Subcutaneous adipose tissue (tissue), 4 donors: ENCODE results near the gene KCNH4. TPM values are rescaled to one million over a fixed set of nuclear protein-coding genes. Genes with fewer than 3 reads are reported as not detected.

Source experiments
- CTCF ChIP-seq: fragments of 450-650 bp; IDR thresholded peaks from one replicate; pipeline ENCODE4 v1.5.1; 2016; ENCODE audit warnings: low read depth, mild to moderate bottlenecking, control low read depth, antibody characterized with exemption, moderate library complexity
- total RNA-seq, 4 donors: library from RNA; depleted of rRNA; stranded (reverse); fragments of >200 nt; gene quantifications; one replicate each; pipeline ENCODE4 v1.1.0, GENCODE V29; 2016

KCNH4 gene
- total RNA-seq, 4 donors from 2014 or later: 0.16 to 0.34 (median 0.19) TPM; not detected in 1

DNA sequence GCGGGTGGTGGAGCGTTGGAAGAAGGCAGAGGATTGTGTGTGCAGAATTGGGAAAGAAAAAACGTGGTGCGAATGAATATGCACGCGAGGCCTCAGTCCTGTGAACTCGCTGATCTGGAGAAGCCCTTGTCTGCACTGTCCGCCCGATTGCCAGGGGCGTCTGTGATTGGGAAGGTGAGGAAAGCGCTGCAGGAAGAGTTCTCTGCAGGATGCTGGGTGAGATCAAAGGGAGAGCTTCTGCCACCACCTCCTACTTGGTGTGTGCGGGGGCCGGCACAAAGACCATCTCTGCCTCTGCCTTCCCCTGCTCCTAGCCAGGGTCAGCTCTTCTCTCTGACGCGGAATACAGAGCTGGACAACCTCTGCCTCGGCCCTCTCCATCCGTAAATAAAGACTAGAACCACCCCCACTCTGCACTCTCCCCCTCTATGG is 25.3 kb downstream of the KCNH4 start:
- TF ChIP-seq CTCF: no peak

- no peak for TF ChIP-seq CTCF
Measured at GRCh38 chr17:42153919-42154742, 26.8 kb downstream of the KCNH4 start.

- no peak for TF ChIP-seq CTCF
Measured at GRCh38 chr17:42146911-42147607, 33.9 kb downstream of the KCNH4 start.

DNA sequence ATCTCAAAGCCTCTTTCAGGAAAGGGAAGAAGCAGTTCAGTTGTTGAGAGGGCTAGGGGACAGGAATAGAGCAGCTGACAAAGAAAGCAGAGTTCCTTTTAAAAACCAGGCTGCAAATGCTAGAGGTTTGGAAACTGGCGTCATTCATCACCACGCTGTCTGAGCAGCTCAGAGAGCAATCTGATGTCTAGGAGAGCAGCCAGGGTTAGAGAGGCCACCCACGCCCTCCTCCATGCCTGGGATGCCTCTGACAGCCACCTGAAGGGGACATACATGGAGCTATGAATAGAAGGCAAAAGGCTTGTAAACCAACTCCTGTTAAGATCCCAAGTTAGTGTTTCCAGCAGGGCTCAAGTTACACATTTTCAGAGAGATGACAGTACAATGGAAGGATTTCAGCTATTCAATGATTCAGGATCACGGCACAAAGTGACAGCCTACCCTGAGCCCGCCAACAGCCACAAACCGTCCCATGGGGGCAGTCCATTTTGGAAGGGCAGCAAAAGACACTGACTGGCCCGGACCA is 38.5 kb downstream of the KCNH4 start:
- no peak for TF ChIP-seq CTCF

DNA sequence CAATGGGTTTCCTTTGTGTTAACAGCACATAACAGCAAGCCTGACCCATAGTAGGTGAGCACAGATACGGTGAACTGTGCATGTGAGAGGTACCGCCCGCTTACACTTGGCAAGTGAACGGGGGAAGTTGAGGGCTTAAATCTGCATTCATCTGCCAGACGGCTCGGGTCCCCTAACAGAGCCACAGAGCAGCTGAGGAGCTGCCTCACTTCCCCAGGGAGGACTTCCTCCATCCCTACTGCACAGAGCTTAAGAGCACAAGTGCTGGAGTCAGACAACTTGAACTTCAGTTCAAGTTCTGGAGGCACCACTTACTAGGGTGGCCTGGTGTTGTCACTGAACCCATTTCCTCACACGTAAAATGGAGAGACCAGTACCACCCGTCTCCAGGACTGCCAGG is 39.6 kb downstream of the KCNH4 start:
- TF ChIP-seq CTCF: no peak

- no peak for TF ChIP-seq CTCF
Measured at GRCh38 chr17:42138749-42139492, 42.0 kb downstream of the KCNH4 start.
